Stomach (tissue), 9 donors: ENCODE results near the gene NUDT6. TPM values are rescaled to one million over a fixed set of nuclear protein-coding genes. Genes with fewer than 3 reads are reported as not detected.
A peak's percentile ranks its signal among the peaks of the same experiment; 100 is the strongest.

ENCODE experiments used
- DNase-seq, 2 donors: peaks; one replicate each; pipeline versions ENCODE4 v3.0.0 to v3.0.0-alpha.2; 2013 to 2019
- H3K27ac ChIP-seq, 5 donors: fragments of 200-600 bp in 4 of 5; sonication (generic) in 4 of 5; one replicate each; pipeline ENCODE4 v1.5.1; 2013 to 2019; ENCODE audit warnings: mild to moderate bottlenecking in 1 of 5, moderate library complexity in 1 of 5
- H3K27me3 ChIP-seq, 3 donors: fragments of 200-600 bp; sonication (generic); one replicate each; pipeline ENCODE4 v1.5.1; 2017 to 2019; ENCODE audit warnings: mixed run types in 1 of 3
- H3K36me3 ChIP-seq, 4 donors: fragments of 200-600 bp; sonication (generic); 1 replicate in 3 of 4; 2 replicates in 1 of 4; pipeline ENCODE4 v1.5.1; 2016 to 2019
- H3K4me1 ChIP-seq, 4 donors: fragments of 200-600 bp; sonication (generic); one replicate each; pipeline ENCODE4 v1.5.1; 2016 to 2019
- H3K4me3 ChIP-seq, 4 donors: fragments of 200-600 bp; sonication (generic) in 3 of 4; one replicate each; pipeline ENCODE4 v1.5.1; 2016 to 2019; ENCODE audit warnings: mild to moderate bottlenecking in 1 of 4
- H3K9me3 ChIP-seq, 4 donors: fragments of 200-600 bp; sonication (generic); one replicate each; pipeline ENCODE4 v1.5.1; 2016 to 2019
- EP300 ChIP-seq: sonication (generic); formaldehyde crosslinking; IDR thresholded peaks from one replicate; pipeline ENCODE4 v1.6.1; 2017; ENCODE audit warnings: antibody characterized with exemption
- POLR2A ChIP-seq, 4 donors: fragments of 450-650 bp; IDR thresholded peaks; one replicate each; pipeline ENCODE4 v1.6.1; 2016; ENCODE audit warnings: antibody characterized with exemption in 4 of 4, control low read depth in 2 of 4, mild to moderate bottlenecking in 1 of 4, moderate library complexity in 1 of 4
- POLR2AphosphoS5 ChIP-seq, 3 donors: sonication (generic); formaldehyde crosslinking; IDR thresholded peaks; one replicate each; pipeline ENCODE4 v1.6.1; 2016; ENCODE audit warnings: antibody characterized with exemption in 3 of 3
- WGBS, 5 donors: extraction: QIAGEN DNeasy Blood & Tissue Kit in 3 of 5; methylation state at CpG; one replicate each; pipeline versions ENCODE4 v1.1.5 to v1.1.7; 2013 to 2018; 5-methylcytosine and 5-hydroxymethylcytosine counted together
- intact Hi-C: fragments of 100-400 bp; cut with DNase I; formaldehyde crosslinking; loops from one replicate; pipeline ENCODE4 v1.15.1; 2023; ENCODE audit warnings: low total_unique reads
- polyA plus RNA-seq, 3 donors: library from polyadenylated mRNA; stranded (reverse); fragments of 200-250 nt; gene quantifications; one replicate each; pipeline ENCODE4 v1.2.3, GENCODE V29; 2013
- total RNA-seq, 5 donors: library from RNA; depleted of rRNA; stranded (reverse); fragments of >200 nt; gene quantifications; one replicate each; pipeline versions ENCODE4 v1.1.0 to v1.2.3, GENCODE V29; 2014 to 2016
- TF ChIP-seq, protein P1 (sequence below), 7 experiments: fragments of 450-650 bp in 4 of 7; fragments of 200-600 bp in 3 of 7; sonication (generic) in 3 of 7; IDR thresholded peaks; one replicate each; pipeline ENCODE4 v1.5.1; 2016 to 2019; ENCODE audit warnings: antibody characterized with exemption in 7 of 7, control low read depth in 2 of 7, mild to moderate bottlenecking in 1 of 7
- donor health status: healthy with polysubstance abuse.
- donor health status: Bipolar disorder and iron deficiency.
- donor health status: healthy.

Gene NUDT6
- total and polyA plus RNA-seq, 8 donors: 0.58 to 10.5 (median 5.7) TPM; not detected in 1

DNA sequence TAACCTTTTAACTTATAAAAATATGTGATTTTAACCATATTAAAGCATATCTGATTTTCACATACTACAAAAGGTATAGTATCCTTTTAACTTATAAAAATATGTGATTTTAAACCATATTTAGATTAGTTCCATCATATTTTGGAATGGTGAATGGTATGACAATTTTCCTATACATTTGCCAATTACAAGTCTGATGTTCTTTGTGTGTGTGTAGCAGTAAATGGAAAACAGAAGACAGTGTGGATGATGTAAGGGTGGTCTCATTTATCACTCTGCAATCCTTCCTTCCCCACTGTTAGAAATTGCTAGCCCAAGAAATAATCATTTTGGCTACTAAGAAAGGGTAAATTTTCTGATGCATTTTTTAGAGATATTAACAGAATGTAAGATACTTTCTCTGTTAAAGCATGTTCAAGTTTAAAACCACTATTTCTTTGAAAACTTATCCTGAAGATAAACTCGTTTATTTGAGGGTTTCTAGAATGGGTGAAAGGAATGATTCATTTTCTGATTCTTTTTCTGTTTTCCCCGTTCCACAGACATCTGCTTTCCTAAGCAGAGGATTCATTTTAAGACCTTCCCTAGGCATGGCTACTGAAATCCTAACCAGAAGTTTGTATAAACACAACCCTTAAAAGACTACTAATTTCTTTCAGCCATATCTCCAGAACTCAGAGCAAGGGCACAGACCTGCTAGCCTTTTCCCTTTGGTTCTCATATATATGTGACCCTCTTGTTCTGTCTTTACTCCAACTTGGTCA lies 21.0 kb downstream of the NUDT6 start:
- no peaks in the 10 kb centered on the region for H3K27me3 ChIP-seq
- WGBS, 5 donors: 43 to 76% (median 64%) methylated on average over 2 of the region's 2 CpGs
- H3K36me3 ChIP-seq: no peaks in the 10 kb centered on the region
- DNase-seq: no peak
- intact Hi-C loops: no loop called here
- TF ChIP-seq POLR2AphosphoS5 (IDR thresholded peaks at IDR 0.05) (no peak), POLR2A (IDR thresholded peaks at IDR 0.05) (no peak), EP300 (no peak)
- TF ChIP-seq, protein P1, sequence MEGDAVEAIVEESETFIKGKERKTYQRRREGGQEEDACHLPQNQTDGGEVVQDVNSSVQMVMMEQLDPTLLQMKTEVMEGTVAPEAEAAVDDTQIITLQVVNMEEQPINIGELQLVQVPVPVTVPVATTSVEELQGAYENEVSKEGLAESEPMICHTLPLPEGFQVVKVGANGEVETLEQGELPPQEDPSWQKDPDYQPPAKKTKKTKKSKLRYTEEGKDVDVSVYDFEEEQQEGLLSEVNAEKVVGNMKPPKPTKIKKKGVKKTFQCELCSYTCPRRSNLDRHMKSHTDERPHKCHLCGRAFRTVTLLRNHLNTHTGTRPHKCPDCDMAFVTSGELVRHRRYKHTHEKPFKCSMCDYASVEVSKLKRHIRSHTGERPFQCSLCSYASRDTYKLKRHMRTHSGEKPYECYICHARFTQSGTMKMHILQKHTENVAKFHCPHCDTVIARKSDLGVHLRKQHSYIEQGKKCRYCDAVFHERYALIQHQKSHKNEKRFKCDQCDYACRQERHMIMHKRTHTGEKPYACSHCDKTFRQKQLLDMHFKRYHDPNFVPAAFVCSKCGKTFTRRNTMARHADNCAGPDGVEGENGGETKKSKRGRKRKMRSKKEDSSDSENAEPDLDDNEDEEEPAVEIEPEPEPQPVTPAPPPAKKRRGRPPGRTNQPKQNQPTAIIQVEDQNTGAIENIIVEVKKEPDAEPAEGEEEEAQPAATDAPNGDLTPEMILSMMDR (IDR thresholded peaks at IDR 0.05): no peak
- H3K9me3 ChIP-seq: no peaks in the 10 kb centered on the region
- no peak overlapping the region for H3K27ac ChIP-seq
- no peak overlapping the region for H3K4me3 ChIP-seq
- H3K4me1 ChIP-seq: peaks cover 0 to 6% (median 0%) of the 10 kb centered on the region in 4 donors

DNA sequence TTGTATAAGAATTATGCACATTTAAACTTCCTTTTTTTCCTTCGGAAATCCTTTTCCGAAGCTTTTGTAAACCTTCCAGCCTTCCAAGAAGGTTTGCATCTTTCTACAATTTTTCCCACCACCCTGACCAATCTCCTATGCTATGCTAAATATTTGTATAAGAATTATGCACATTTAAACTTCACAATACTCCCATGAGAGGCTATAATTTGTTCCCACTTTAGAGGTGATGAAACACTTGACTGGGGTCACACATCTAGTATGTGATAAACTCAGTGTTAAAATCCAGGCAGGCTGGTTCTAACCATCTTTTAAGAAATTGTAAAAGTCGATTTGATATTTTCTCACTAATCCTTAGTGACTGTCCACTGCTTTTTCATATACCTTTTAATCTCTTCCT lies 22.1 kb downstream of the NUDT6 start:
- no peaks in the 10 kb centered on the region for H3K36me3 ChIP-seq
- no peak for TF ChIP-seq POLR2A (IDR thresholded peaks at IDR 0.05)
- 60 to 83% (median 76%) methylated on average over 3 of the region's 3 CpGs for WGBS, 5 donors
- no peak for DNase-seq
- no peak overlapping the region for H3K4me3 ChIP-seq
- H3K4me1 ChIP-seq: peaks cover 0 to 17% (median 2%) of the 10 kb centered on the region in 4 donors
- intact Hi-C loops: no loop called here
- H3K27ac ChIP-seq: no peak overlapping the region
- H3K27me3 ChIP-seq: no peaks in the 10 kb centered on the region
- H3K9me3 ChIP-seq: no peaks in the 10 kb centered on the region

DNA sequence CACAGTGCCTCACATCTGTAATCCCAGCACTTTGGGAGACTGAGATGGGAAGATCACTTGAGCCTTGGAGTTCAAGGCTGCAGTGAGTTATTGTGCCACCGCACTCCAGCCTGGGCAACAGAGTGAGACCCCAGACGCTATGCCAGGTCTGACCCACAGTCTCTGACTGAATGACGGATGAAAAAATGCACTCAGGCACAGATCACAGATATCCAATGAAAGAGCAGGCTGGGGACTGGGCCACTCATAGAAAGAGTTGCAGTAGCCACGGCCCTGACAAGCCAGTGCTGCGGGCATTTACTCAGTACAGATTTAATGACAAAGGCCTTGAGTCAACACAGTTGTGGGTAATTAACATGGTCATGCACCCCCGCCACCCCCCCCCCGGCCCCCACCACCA lies 22.7 kb downstream of the NUDT6 start:
- Histone ChIP-seq H3K27ac (no peak overlapping the region), H3K36me3 (no peaks in the 10 kb centered on the region), H3K9me3 (no peaks in the 10 kb centered on the region), H3K4me1 (peaks cover 0 to 18% (median 2%) of the 10 kb centered on the region in 4 donors), H3K27me3 (no peaks in the 10 kb centered on the region), H3K4me3 (no peak overlapping the region)
- TF ChIP-seq EP300 (no peak), POLR2AphosphoS5 (IDR thresholded peaks at IDR 0.05) (no peak), POLR2A (IDR thresholded peaks at IDR 0.05) (no peak)
- TF ChIP-seq, protein P1 (IDR thresholded peaks at IDR 0.05): no peak
- no peak for DNase-seq
- intact Hi-C loops: no loop called here
- 82 to 91% (median 88%) methylated on average over 7 of the region's 7 CpGs for WGBS, 5 donors

DNA sequence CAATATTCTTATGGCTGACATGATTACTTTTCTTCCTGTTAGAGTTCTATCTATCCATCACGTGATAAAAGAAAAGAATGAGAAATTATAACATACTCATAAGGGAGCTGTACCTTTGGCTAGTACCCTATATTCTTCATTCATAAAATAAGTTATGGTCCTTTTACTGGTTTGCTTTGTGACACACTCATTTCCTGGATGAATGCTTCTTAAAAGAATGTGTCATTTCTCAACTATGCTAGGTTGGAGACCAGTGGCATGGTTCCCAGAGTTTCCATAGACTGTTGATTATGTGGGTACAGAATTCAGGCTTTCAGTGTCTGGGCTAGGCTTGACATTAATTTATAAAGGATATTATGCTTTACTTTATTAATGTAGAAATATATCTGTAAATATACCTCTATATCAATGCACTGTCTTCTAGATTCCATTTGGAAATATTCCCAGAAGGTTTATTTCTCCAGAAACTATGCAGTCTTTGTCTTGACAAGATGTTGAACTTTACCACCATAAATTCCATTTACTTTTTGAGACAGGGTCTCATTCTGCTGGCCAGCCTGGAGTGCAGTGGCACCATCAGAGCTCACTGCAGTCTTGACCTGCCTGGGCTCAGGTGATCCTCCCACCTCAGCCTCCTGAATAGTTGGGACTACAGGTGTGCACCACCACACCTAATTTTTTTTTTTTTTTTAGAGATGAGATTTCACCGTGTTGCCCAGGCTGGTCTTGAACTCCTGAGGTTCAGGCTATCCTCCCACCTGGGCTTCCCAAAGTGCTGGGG lies 23.8 kb downstream of the NUDT6 start:
- 87 to 94% (median 93%) methylated on average over 2 of the region's 2 CpGs for WGBS, 5 donors
- peak in 1 of 2 donors; percentile 12 for DNase-seq
- no peaks in the 10 kb centered on the region for H3K27me3 ChIP-seq
- H3K4me3 ChIP-seq: no peak overlapping the region
- no peak for TF ChIP-seq POLR2A (IDR thresholded peaks at IDR 0.05)
- TF ChIP-seq POLR2AphosphoS5 (IDR thresholded peaks at IDR 0.05): peak in 1 of 3 donors; percentile 63
- intact Hi-C loops: no loop called here
- no peaks in the 10 kb centered on the region for H3K9me3 ChIP-seq
- peaks cover 0 to 18% (median 2%) of the 10 kb centered on the region in 4 donors for H3K4me1 ChIP-seq
- peak overlapping the region in 1 of 5 donors; percentile 17 for H3K27ac ChIP-seq
- peaks cover 0 to 6% (median 0%) of the 10 kb centered on the region in 4 donors for H3K36me3 ChIP-seq

DNA sequence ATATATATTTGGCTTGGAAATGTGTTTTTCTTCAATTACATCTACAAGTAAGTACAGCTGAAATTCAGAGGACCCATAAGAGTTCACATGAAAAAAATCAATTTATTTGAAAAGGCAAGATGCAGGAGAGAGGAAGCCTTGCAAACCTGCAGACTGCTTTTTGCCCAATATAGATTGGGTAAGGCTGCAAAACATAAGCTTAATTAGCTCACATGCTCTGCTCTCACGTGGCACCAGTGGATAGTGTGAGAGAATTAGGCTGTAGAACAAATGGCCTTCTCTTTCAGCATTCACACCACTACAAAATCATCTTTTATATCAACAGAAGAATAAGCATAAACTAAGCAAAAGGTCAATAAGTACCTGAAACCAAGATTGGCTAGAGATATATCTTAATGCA lies 26.1 kb downstream of the NUDT6 start:
- no peaks in the 10 kb centered on the region for H3K9me3 ChIP-seq
- H3K36me3 ChIP-seq: peaks cover 0 to 17% (median 13%) of the 10 kb centered on the region in 4 donors
- TF ChIP-seq POLR2A (IDR thresholded peaks at IDR 0.05) (no peak), EP300 (no peak), POLR2AphosphoS5 (IDR thresholded peaks at IDR 0.05) (no peak)
- TF ChIP-seq, protein P1 (IDR thresholded peaks at IDR 0.05): no peak
- H3K4me3 ChIP-seq: no peak overlapping the region
- H3K27me3 ChIP-seq: no peaks in the 10 kb centered on the region
- peaks cover 0 to 18% (median 2%) of the 10 kb centered on the region in 4 donors for H3K4me1 ChIP-seq
- intact Hi-C loops: no loop called here
- DNase-seq: no peak
- no peak overlapping the region for H3K27ac ChIP-seq
- WGBS, 5 donors: 66 to 79% (median 78%) methylated on average over 1 of the region's 1 CpG
